WERI-Rb-1 (cell line): Measurements from ENCODE around the gene STK31.
"Not testable (repeated sequence)": the region's sequence is repeated elsewhere in the genome, so short reads cannot be mapped to it uniquely, and the experiment has no call there.

Source experiments
- DNase-seq: peaks from one replicate; pipeline ENCODE4 v3.0.0-alpha.2; 2020
- H3K27ac ChIP-seq: fragments of 250-450 bp; sonication (Bioruptor Pico); 2 replicates; pipeline ENCODE4 v1.5.1; 2020; ENCODE audit warnings: mild to moderate bottlenecking, moderate library complexity
- H3K27me3 ChIP-seq: fragments of 250-450 bp; sonication (Bioruptor Pico); 2 replicates; pipeline ENCODE4 v1.5.1; 2021; ENCODE audit warnings: mild to moderate bottlenecking, low read depth, moderate library complexity; ENCODE audit not compliant: insufficient read depth, severe bottlenecking
- H3K36me3 ChIP-seq: fragments of 250-450 bp; sonication (Bioruptor Pico); 2 replicates; pipeline ENCODE4 v1.5.1; 2020; ENCODE audit warnings: mild to moderate bottlenecking, moderate library complexity
- H3K4me3 ChIP-seq: 2 replicates; pipeline ENCODE4 v1.5.1; 2011; ENCODE audit warnings: low read depth, mild to moderate bottlenecking, control low read depth, low read length
- H3K9me3 ChIP-seq: fragments of 250-450 bp; sonication (Bioruptor Pico); 2 replicates; pipeline ENCODE4 v1.5.1; 2021; ENCODE audit warnings: mild to moderate bottlenecking, moderate library complexity; ENCODE audit not compliant: severe bottlenecking
- CTCF ChIP-seq: IDR thresholded peaks from 2 replicates; pipeline ENCODE4 v1.5.1; 2011; ENCODE audit warnings: low read depth, mild to moderate bottlenecking, control low read depth, inconsistent platforms, low read length

The STK31 gene

GRCh38 chr7:23746629-23747028, 36.6 kb downstream of the STK31 start:
- no peak for TF ChIP-seq CTCF
- Histone ChIP-seq H3K9me3 (peaks cover 3% of the 10 kb centered on the region), H3K27ac (no peak overlapping the region), H3K4me3 (no peak overlapping the region), H3K36me3 (no peaks in the 10 kb centered on the region), H3K27me3 (no peaks in the 10 kb centered on the region)
- DNase-seq = no peak

GRCh38 chr7:23751852-23752251, 41.8 kb downstream of the STK31 start:
- DNase-seq = no peak
- Histone ChIP-seq H3K4me3 (no peak overlapping the region), H3K9me3 (no peaks in the 10 kb centered on the region), H3K36me3 (no peaks in the 10 kb centered on the region), H3K27me3 (no peaks in the 10 kb centered on the region), H3K27ac (no peak overlapping the region)
- TF ChIP-seq CTCF = no peak

GRCh38 chr7:23758839-23759238, 48.8 kb downstream of the STK31 start:
- DNase-seq, H3K27me3 ChIP-seq, H3K4me3 ChIP-seq, H3K36me3 ChIP-seq, H3K27ac ChIP-seq, H3K9me3 ChIP-seq: not testable (repeated sequence)

- H3K27me3 ChIP-seq = no peaks in the 10 kb centered on the region
- H3K9me3 ChIP-seq = no peaks in the 10 kb centered on the region
- H3K36me3 ChIP-seq = no peaks in the 10 kb centered on the region
- H3K27ac ChIP-seq = no peak overlapping the region
- no peak for DNase-seq
- no peak overlapping the region for H3K4me3 ChIP-seq
- no peak for TF ChIP-seq CTCF
Observed at GRCh38 chr7:23759671-23760391, 49.8 kb downstream of the STK31 start.

- no peaks in the 10 kb centered on the region for H3K9me3 ChIP-seq
- no peaks in the 10 kb centered on the region for H3K27me3 ChIP-seq
- H3K36me3 ChIP-seq = no peaks in the 10 kb centered on the region
- H3K27ac ChIP-seq = no peak overlapping the region
- H3K4me3 ChIP-seq = no peak overlapping the region
- DNase-seq = no peak
- TF ChIP-seq CTCF = no peak
Observed at GRCh38 chr7:23765943-23766342, 55.9 kb downstream of the STK31 start.

GRCh38 chr7:23767514-23767913, 57.5 kb downstream of the STK31 start:
- no peaks in the 10 kb centered on the region for H3K27me3 ChIP-seq
- TF ChIP-seq CTCF = no peak
- no peak for DNase-seq

More at GRCh38 chr7:23767514-23767913, 57.5 kb downstream of the STK31 start:
- Histone ChIP-seq H3K27ac (no peak overlapping the region), H3K36me3 (no peaks in the 10 kb centered on the region), H3K4me3 (no peak overlapping the region), H3K9me3 (no peaks in the 10 kb centered on the region)
